ENCODE measurements around the gene RAB40A. TPM values are rescaled to one million over a fixed set of nuclear protein-coding genes. Genes with fewer than 3 reads are reported as not detected.
"Not testable (repeated sequence)": the region's sequence is repeated elsewhere in the genome, so short reads cannot be mapped to it uniquely, and the experiment has no call there.

Gene RAB40A
- total RNA-seq, 1 donor from 2014 or later: 0.12 TPM

- no peak for DNase-seq (ENCODE audit: extremely low read depth, low read depth, low spot score)
Measured at GRCh38 chrX:103524747-103525146, 5.5 kb upstream of the RAB40A start.

GRCh38 chrX:103523605-103524004 is 4.3 kb upstream of the RAB40A start:
- DNase-seq (ENCODE audit: extremely low read depth, low read depth, low spot score): no peak

GRCh38 chrX:103520386-103520785 is 1.1 kb upstream of the RAB40A start:
- no peak for DNase-seq (ENCODE audit: extremely low read depth, low read depth, low spot score)

- no peak for DNase-seq (ENCODE audit: extremely low read depth, low read depth, low spot score)
Measured at GRCh38 chrX:103518571-103518970, 718 bp downstream of the RAB40A start.

- DNase-seq (ENCODE audit: extremely low read depth, low read depth, low spot score): no peak
Measured at GRCh38 chrX:103517246-103517645, 2.0 kb downstream of the RAB40A start.

GRCh38 chrX:103513476-103514108 is 5.7 kb downstream of the RAB40A start:
- DNase-seq (ENCODE audit: extremely low read depth, low read depth, low spot score): no peak

GRCh38 chrX:103513067-103513466 is 6.2 kb downstream of the RAB40A start:
- no peak for DNase-seq (ENCODE audit: extremely low read depth, low read depth, low spot score)

GRCh38 chrX:103510031-103510430 is 9.3 kb downstream of the RAB40A start:
- DNase-seq (ENCODE audit: extremely low read depth, low read depth, low spot score): no peak

- no peak for DNase-seq (ENCODE audit: extremely low read depth, low read depth, low spot score)
Measured at GRCh38 chrX:103503853-103504207, 15.5 kb downstream of the RAB40A start.

GRCh38 chrX:103503163-103503852 is 16.0 kb downstream of the RAB40A start:
- DNase-seq (ENCODE audit: extremely low read depth, low read depth, low spot score): no peak

- DNase-seq (ENCODE audit: extremely low read depth, low read depth, low spot score): no peak
Measured at GRCh38 chrX:103498786-103499185, 20.5 kb downstream of the RAB40A start.

GRCh38 chrX:103495786-103496185 is 23.5 kb downstream of the RAB40A start:
- no peak for DNase-seq (ENCODE audit: extremely low read depth, low read depth, low spot score)

GRCh38 chrX:103493578-103493977 is 25.7 kb downstream of the RAB40A start:
- DNase-seq (ENCODE audit: extremely low read depth, low read depth, low spot score): not testable (repeated sequence)

- DNase-seq (ENCODE audit: extremely low read depth, low read depth, low spot score): not testable (repeated sequence)
Measured at GRCh38 chrX:103489733-103490132, 29.6 kb downstream of the RAB40A start.

GRCh38 chrX:103488794-103489193 is 30.5 kb downstream of the RAB40A start:
- no peak for DNase-seq (ENCODE audit: extremely low read depth, low read depth, low spot score)

- DNase-seq (ENCODE audit: extremely low read depth, low read depth, low spot score): no peak
Measured at GRCh38 chrX:103488332-103488731, 31.0 kb downstream of the RAB40A start.

- no peak for DNase-seq (ENCODE audit: extremely low read depth, low read depth, low spot score)
Measured at GRCh38 chrX:103483720-103484119, 35.6 kb downstream of the RAB40A start.

GRCh38 chrX:103480526-103480925 is 38.8 kb downstream of the RAB40A start:
- no peak for DNase-seq (ENCODE audit: extremely low read depth, low read depth, low spot score)

- DNase-seq (ENCODE audit: extremely low read depth, low read depth, low spot score): no peak
Measured at GRCh38 chrX:103477496-103477895, 41.8 kb downstream of the RAB40A start.

GRCh38 chrX:103475381-103475780 is 43.9 kb downstream of the RAB40A start:
- DNase-seq (ENCODE audit: extremely low read depth, low read depth, low spot score): no peak

- DNase-seq (ENCODE audit: extremely low read depth, low read depth, low spot score): not testable (repeated sequence)
Measured at GRCh38 chrX:103469977-103470376, 49.3 kb downstream of the RAB40A start.

GRCh38 chrX:103467887-103468286 is 51.4 kb downstream of the RAB40A start:
- no peak for DNase-seq (ENCODE audit: extremely low read depth, low read depth, low spot score)

- no peak for DNase-seq (ENCODE audit: extremely low read depth, low read depth, low spot score)
Measured at GRCh38 chrX:103467156-103467555, 52.1 kb downstream of the RAB40A start.
